BE2C (cell line): ENCODE results near the gene PFKL.
A peak's percentile ranks its signal among the peaks of the same experiment; 100 is the strongest.
"Not testable (repeated sequence)": the region's sequence is repeated elsewhere in the genome, so short reads cannot be mapped to it uniquely, and the experiment has no call there.

ENCODE experiments used
- DNase-seq: peaks from one replicate; pipeline ENCODE4 v3.0.0-alpha.2; 2020
- H3K27me3 ChIP-seq: fragments of 250-450 bp; sonication (Bioruptor Pico); 2 replicates; pipeline ENCODE4 v1.5.1; 2020; ENCODE audit warnings: mild to moderate bottlenecking
- H3K36me3 ChIP-seq: fragments of 250-450 bp; sonication (Bioruptor Pico); 2 replicates; pipeline ENCODE4 v1.5.1; 2020; ENCODE audit warnings: mild to moderate bottlenecking
- H3K4me1 ChIP-seq: fragments of 250-450 bp; sonication (Bioruptor Pico); 2 replicates; pipeline ENCODE4 v1.5.1; 2020
- H3K4me3 ChIP-seq: 2 replicates; pipeline ENCODE4 v1.5.1; 2011; ENCODE audit warnings: low read depth, low read length
- H3K9me3 ChIP-seq: fragments of 250-450 bp; sonication (Bioruptor Pico); 2 replicates; pipeline ENCODE4 v1.5.1; 2020
- CTCF ChIP-seq: IDR thresholded peaks from 2 replicates; pipeline ENCODE4 v1.5.1; 2012; ENCODE audit warnings: mild to moderate bottlenecking, low read depth, low read length

The PFKL gene

DNA sequence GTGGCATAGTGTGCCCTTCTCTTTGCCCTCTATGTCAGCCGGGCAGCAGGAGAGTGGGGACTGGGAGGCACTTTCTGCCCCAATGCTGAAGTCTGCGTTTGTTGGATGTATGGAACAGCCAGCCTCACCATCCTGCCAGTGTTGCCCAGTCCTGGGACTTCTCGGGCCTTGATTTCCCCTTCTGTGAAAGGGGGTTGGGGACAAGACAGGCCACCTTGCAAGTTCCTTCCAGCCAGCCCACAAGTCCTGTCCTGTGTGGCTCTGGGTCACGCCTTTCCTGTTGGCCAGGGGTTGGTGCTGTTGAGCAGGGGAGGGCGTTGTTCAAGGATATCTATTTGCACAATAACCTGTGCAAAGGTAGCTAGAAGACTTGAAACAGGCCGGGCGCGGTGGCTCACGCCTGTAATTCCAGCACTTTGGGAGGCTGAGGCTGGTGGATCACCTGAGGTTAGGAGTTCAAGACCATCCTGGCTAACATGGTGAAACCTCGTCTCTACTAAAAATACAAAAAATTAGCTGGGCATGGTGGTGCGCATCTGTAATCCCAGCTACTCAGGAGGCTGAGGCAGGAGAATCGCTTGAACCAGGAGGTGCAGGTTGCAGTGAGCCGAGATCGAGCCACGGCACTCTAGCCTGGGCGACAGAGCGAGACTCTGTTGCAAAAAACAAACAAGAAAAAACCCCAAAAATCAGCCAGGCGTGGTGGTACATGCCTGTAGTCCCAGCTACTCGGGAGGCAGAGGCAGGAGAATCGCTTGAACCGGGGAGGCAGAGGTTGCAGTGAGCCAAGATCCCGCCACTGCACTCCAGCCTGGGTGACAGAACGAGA, 2.9 kb downstream of the PFKL start:
- not testable (repeated sequence) for DNase-seq, H3K27me3 ChIP-seq, H3K36me3 ChIP-seq, H3K4me1 ChIP-seq, H3K4me3 ChIP-seq, H3K9me3 ChIP-seq
- TF ChIP-seq CTCF, result peak; percentile 24

DNA sequence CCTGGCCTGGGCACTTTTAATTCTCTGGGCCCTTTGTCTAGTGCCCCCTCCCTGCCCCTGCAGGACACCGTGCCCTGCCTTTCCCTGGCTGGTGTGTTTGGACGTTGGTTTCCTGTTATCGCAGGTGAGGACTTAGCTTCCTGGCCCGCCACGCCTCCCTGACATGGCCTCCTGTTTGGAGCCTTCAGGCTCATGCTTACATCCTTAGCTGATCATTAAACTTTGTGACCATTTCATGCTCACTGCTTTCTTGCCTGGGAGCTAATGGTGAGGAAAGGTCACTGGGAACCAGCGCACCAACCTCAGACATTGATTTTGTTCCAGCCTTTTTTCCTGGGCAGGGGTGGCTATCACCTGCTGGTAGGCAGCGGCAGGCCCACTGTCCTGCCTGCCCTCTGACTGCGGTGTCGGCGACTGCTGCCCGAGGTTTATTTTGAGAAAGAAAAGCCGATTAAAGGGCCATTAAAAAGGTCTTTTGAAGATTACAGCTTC, 3.7 kb downstream of the PFKL start:
- Histone ChIP-seq H3K9me3 (no peaks in the 10 kb centered on the region), H3K27me3 (no peaks in the 10 kb centered on the region), H3K4me3 (no peak overlapping the region), H3K36me3 (no peaks in the 10 kb centered on the region), H3K4me1 (no peaks in the 10 kb centered on the region)
- no peak for TF ChIP-seq CTCF
- no peak for DNase-seq

- no peak for TF ChIP-seq CTCF
- DNase-seq, result no peak
- Histone ChIP-seq H3K9me3 (no peaks in the 10 kb centered on the region), H3K4me1 (no peaks in the 10 kb centered on the region), H3K27me3 (no peaks in the 10 kb centered on the region), H3K4me3 (no peak overlapping the region), H3K36me3 (no peaks in the 10 kb centered on the region)
These were observed 4.3 kb downstream of the PFKL start for GRCh38 chr21:44304011-44304616.

- TF ChIP-seq CTCF, result peak; percentile 86
- DNase-seq, result peak; percentile 76
- Histone ChIP-seq H3K36me3 (no peaks in the 10 kb centered on the region), H3K4me3 (no peak overlapping the region), H3K9me3 (no peaks in the 10 kb centered on the region), H3K4me1 (no peaks in the 10 kb centered on the region), H3K27me3 (no peaks in the 10 kb centered on the region)
These were observed 5.0 kb downstream of the PFKL start for GRCh38 chr21:44304877-44305293.

DNA sequence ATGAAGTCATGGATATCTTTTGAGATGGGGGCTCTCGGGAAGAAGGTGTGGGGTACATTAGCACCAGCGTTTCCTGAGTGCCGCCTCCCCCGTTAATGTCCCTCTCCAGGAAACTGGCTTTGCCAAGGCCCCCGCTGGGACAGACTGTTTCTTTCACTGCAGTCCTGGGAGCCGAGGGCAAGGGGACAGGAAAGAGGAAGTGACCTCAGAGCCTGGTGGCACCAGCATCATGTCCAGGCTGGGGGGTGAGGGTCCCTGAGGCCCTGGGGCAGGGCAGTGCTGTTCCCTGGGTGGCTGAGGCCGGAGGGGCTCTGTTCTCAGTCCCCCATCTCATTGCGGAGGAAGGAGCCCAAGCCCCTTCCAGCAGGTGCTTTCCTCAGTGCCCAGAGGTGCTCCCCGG, 5.8 kb downstream of the PFKL start:
- no peak for TF ChIP-seq CTCF
- Histone ChIP-seq H3K4me1 (no peaks in the 10 kb centered on the region), H3K9me3 (no peaks in the 10 kb centered on the region), H3K27me3 (no peaks in the 10 kb centered on the region), H3K4me3 (no peak overlapping the region), H3K36me3 (no peaks in the 10 kb centered on the region)
- no peak for DNase-seq

DNA sequence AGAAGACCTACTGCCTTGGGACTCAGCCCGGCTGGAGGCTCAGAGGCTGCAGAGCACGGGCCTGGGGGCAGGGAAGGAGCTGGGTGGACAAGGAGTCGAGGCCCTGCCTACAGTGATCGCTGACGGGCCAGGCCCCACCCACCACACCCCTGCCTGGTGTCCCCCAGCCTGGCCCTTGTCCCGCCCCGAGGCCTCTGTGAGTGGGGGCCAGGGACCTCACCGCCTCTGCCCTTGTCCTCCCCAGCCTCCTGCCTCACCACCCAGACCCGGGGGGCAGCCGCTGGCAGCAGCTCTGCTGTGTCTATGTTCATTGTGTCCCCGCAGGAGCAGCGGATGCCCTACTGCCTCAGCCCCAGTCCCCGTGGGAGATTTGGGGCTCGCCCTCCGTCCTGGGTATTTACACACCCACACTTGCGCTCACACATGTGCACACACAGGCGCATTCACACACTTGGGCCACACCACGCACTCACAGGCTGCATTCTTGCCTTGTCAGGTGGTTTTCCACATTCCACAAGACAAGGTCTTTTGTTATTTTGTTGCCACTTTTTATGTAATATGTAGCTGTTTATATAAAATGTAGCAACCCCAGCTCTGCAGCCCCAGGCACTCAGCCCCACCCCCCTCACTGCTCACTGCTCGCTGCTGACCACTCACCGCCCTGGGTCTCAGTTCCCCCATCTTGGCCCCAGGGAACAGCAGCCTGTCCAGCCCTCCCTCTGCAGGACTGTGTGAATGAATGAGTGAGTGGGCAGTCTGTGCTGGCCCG, 7.3 kb downstream of the PFKL start:
- Histone ChIP-seq H3K4me1 (no peaks in the 10 kb centered on the region), H3K36me3 (no peaks in the 10 kb centered on the region), H3K27me3 (no peaks in the 10 kb centered on the region), H3K4me3 (no peak overlapping the region), H3K9me3 (no peaks in the 10 kb centered on the region)
- DNase-seq, result no peak
- TF ChIP-seq CTCF, result no peak
